Hepatocyte (in vitro differentiated cells): ENCODE results near the gene ELL2.

Experiments used
- EZH2 ChIP-seq: fragments of 200-600 bp; sonication (generic); IDR thresholded peaks from 2 replicates; pipeline ENCODE4 v1.6.1; 2016; ENCODE audit warnings: antibody characterized with exemption, mild to moderate bottlenecking, borderline replicate concordance
- EZH2phosphoT487 ChIP-seq: fragments of 200-600 bp; sonication (generic); IDR thresholded peaks from one replicate; pipeline ENCODE4 v1.6.1; 2018; ENCODE audit warnings: antibody characterized with exemption, mild to moderate bottlenecking, low read depth, moderate library complexity; ENCODE audit not compliant: unreplicated experiment, severe bottlenecking
- TF ChIP-seq, protein P1 (sequence below): fragments of 200-600 bp; sonication (generic); IDR thresholded peaks from 2 replicates; pipeline ENCODE4 v1.5.1; 2016; ENCODE audit warnings: antibody characterized with exemption, mild to moderate bottlenecking; ENCODE audit not compliant: poor library complexity

DNA sequence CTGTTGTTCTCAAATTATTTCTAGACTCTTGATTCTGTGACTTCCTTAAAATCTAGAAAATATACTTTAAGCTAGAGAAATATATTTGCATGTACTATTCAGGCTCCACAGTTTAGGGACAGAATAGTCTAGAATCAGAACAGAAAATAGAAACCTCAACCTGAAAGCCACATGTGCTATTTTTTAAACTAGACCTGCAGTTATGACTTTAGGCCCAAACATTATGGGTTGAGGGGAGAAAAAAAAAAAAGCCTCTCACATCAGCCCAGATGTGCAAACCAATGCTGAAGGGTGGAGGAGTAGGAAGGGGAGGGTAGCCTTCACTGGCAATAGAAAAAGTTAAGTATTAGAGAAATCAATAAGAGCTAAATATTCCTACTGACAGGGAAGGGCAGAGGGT, 35.7 kb downstream of the ELL2 start:
- TF ChIP-seq, protein P1, sequence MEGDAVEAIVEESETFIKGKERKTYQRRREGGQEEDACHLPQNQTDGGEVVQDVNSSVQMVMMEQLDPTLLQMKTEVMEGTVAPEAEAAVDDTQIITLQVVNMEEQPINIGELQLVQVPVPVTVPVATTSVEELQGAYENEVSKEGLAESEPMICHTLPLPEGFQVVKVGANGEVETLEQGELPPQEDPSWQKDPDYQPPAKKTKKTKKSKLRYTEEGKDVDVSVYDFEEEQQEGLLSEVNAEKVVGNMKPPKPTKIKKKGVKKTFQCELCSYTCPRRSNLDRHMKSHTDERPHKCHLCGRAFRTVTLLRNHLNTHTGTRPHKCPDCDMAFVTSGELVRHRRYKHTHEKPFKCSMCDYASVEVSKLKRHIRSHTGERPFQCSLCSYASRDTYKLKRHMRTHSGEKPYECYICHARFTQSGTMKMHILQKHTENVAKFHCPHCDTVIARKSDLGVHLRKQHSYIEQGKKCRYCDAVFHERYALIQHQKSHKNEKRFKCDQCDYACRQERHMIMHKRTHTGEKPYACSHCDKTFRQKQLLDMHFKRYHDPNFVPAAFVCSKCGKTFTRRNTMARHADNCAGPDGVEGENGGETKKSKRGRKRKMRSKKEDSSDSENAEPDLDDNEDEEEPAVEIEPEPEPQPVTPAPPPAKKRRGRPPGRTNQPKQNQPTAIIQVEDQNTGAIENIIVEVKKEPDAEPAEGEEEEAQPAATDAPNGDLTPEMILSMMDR = no peak
- no peak for TF ChIP-seq EZH2phosphoT487
- no peak for TF ChIP-seq EZH2
